C1 segment of cervical spinal cord (tissue), 14 donors: ENCODE measurements around the gene TMBIM6.
"Not testable (repeated sequence)": the region's sequence is repeated elsewhere in the genome, so short reads cannot be mapped to it uniquely, and the experiment has no call there.

Experiments used
- DNase-seq, 14 donors: peaks; one replicate each; lab custom pipeline; 2025; lab: John Stamatoyannopoulos, UW

TMBIM6 gene

GRCh38 chr12:49728446-49728845 is 12.9 kb upstream of the TMBIM6 start:
- no peak for DNase-seq

- no peak for DNase-seq
Measured at GRCh38 chr12:49730050-49730449, 11.3 kb upstream of the TMBIM6 start.

GRCh38 chr12:49730568-49731101 is 10.7 kb upstream of the TMBIM6 start:
- no peak for DNase-seq

- no peak for DNase-seq
Measured at GRCh38 chr12:49733219-49734017, 7.9 kb upstream of the TMBIM6 start.

- DNase-seq, result not testable (repeated sequence)
Measured at GRCh38 chr12:49734900-49735299, 6.5 kb upstream of the TMBIM6 start.

- DNase-seq, result not testable (repeated sequence)
Measured at GRCh38 chr12:49738721-49739120, 2.6 kb upstream of the TMBIM6 start.

GRCh38 chr12:49740277-49740676 is 1.1 kb upstream of the TMBIM6 start:
- not testable (repeated sequence) for DNase-seq

- peak in 9 of 14 donors; percentile 39 to 89 (median 78) for DNase-seq
Measured at GRCh38 chr12:49741882-49742620, 694 bp downstream of the TMBIM6 start.

GRCh38 chr12:49744363-49744885 is 3.1 kb downstream of the TMBIM6 start:
- no peak for DNase-seq

GRCh38 chr12:49748306-49748705 is 6.9 kb downstream of the TMBIM6 start:
- no peak for DNase-seq

GRCh38 chr12:49748800-49749199 is 7.4 kb downstream of the TMBIM6 start:
- no peak for DNase-seq

GRCh38 chr12:49750027-49750995 is 9.0 kb downstream of the TMBIM6 start:
- no peak for DNase-seq

GRCh38 chr12:49750996-49751393 is 9.6 kb downstream of the TMBIM6 start:
- DNase-seq, result no peak

GRCh38 chr12:49761677-49762467 is 20.5 kb downstream of the TMBIM6 start:
- DNase-seq, result no peak

GRCh38 chr12:49762468-49762847 is 21.1 kb downstream of the TMBIM6 start:
- DNase-seq, result no peak

- DNase-seq, result peak in 9 of 14 donors; percentile 1 to 57 (median 15)
Measured at GRCh38 chr12:49763006-49763591, 21.7 kb downstream of the TMBIM6 start.

GRCh38 chr12:49764126-49764525 is 22.8 kb downstream of the TMBIM6 start:
- no peak for DNase-seq

GRCh38 chr12:49766115-49766455 is 24.7 kb downstream of the TMBIM6 start:
- no peak for DNase-seq

- DNase-seq, result no peak
Measured at GRCh38 chr12:49767333-49767732, 26.0 kb downstream of the TMBIM6 start.

GRCh38 chr12:49773102-49773501 is 31.7 kb downstream of the TMBIM6 start:
- not testable (repeated sequence) for DNase-seq
